Prostate gland (tissue), 2 donors: Measurements from ENCODE around the gene DNAJC27. TPM values are rescaled to one million over a fixed set of nuclear protein-coding genes. Genes with fewer than 3 reads are reported as not detected.
"Not testable (repeated sequence)": the region's sequence is repeated elsewhere in the genome, so short reads cannot be mapped to it uniquely, and the experiment has no call there.

Experiments used
- DNase-seq: peaks from one replicate; pipeline ENCODE4 v3.0.0-alpha.2; 2019; ENCODE audit warnings: low spot score
- H3K27ac ChIP-seq, 2 donors: fragments of 200-600 bp; sonication (generic); 2 replicates each; pipeline ENCODE4 v1.5.1; 2017 to 2019
- H3K27me3 ChIP-seq: fragments of 200-600 bp; sonication (generic); replicated peaks from 2 replicates; pipeline ENCODE4 v1.5.1; 2019; ENCODE audit not compliant: insufficient read depth
- H3K36me3 ChIP-seq, 2 donors: fragments of 200-600 bp; sonication (generic); 1 replicate in 1 of 2; 2 replicates in 1 of 2; pipeline versions ENCODE4 v1.5.1 to v1.8.1; 2017 to 2019
- H3K4me1 ChIP-seq: fragments of 200-600 bp; sonication (generic); replicated peaks from 2 replicates; pipeline ENCODE4 v1.5.1; 2019
- H3K4me3 ChIP-seq, 2 donors: fragments of 200-600 bp; sonication (generic); 2 replicates each; pipeline ENCODE4 v1.5.1; 2017 to 2019
- H3K9me3 ChIP-seq: fragments of 200-600 bp; sonication (generic); 2 replicates; pipeline ENCODE4 v1.5.1; 2017
- CTCF ChIP-seq, 4 experiments: fragments of 200-600 bp in 2 of 4; fragments of 450-650 bp in 2 of 4; sonication (generic) in 2 of 4; IDR thresholded peaks; 1 replicate in 3 of 4; 2 replicates in 1 of 4; pipeline ENCODE4 v1.5.1; 2016 to 2019; ENCODE audit warnings: antibody characterized with exemption in 4 of 4, mild to moderate bottlenecking in 2 of 4, moderate library complexity in 2 of 4
- POLR2A ChIP-seq: fragments of 450-650 bp; IDR thresholded peaks from one replicate; pipeline ENCODE4 v1.6.1; 2016; ENCODE audit warnings: antibody characterized with exemption, mild to moderate bottlenecking
- POLR2AphosphoS5 ChIP-seq: sonication (generic); formaldehyde crosslinking; IDR thresholded peaks from one replicate; pipeline ENCODE4 v1.6.1; 2017; ENCODE audit warnings: antibody characterized with exemption
- WGBS: methylation state at CpG from one replicate; pipeline ENCODE4 v1.1.5; 2018; 5-methylcytosine and 5-hydroxymethylcytosine counted together
- intact Hi-C: fragments of 100-400 bp; cut with DNase I; formaldehyde crosslinking; loops from one replicate; pipeline ENCODE4 v1.14.2; 2022
- total RNA-seq, 2 donors: library from RNA; depleted of rRNA; stranded (reverse); fragments of >200 nt; gene quantifications; one replicate each; pipeline ENCODE4 v1.1.0, GENCODE V29; 2016

The DNAJC27 gene
- 1 to 10 TPM; 3.0 to 9.2 TPM for total RNA-seq

DNA sequence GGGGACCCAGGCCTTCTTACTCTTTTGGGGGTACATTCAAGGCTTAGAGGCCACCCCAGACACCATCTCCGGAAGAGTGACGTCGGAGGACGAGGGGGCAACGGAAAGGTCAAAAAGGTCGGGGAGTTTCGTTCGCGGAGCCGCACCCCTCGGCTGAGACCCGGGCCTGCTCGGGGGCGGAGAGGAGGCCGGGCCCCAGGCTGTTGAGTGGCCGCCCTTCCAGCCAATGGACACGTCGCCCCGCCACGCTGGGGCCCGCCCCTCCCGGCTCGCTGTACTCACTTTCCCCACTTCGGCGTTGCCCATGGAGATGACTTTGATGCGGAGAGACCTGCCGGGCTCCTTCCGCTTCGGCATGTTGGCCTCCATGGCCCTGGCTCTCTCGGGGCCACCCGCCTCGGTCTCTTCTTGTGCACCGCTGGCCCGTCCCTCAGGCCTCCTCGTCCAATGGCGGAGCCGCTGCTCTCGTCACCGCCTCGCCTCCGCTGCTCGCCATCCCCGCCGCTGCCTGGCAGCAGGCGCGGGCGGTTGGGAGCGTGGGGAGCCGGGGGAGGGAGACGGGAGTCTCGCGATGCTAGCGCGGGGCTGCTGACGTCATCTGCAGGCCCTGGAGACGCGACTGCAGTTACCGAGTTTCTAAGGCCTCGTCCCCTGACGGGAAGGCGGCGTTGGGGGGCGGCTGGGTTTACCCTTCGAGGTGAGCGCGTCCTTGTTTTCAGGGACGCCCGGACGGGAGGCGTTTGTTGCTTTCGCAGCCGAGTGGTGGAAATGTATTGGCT lies at the start of gene DNAJC27:
TSS of gene DNAJC27 (minus strand) at position 420 of the 779 bp plus-strand sequence. CDS start at position 369, 51 bp downstream.
- no peak for TF ChIP-seq POLR2AphosphoS5
- TF ChIP-seq CTCF (IDR thresholded peaks at IDR 0.05), result peak in 1 of 4 experiments; percentile 32
- TF ChIP-seq POLR2A, result peak; percentile 97
- H3K9me3 ChIP-seq, result no peaks in the 10 kb centered on the region
- no peaks in the 10 kb centered on the region for H3K27me3 ChIP-seq
- peak within 1 kb of the TSS; percentile 96 to 100 for H3K27ac ChIP-seq
- intact Hi-C loops, result loop anchor here (2.0 to 10.0 kb wide), 3 partner anchors 71 to 223 kb away; partner anchors contain the start of gene EFR3B
- DNase-seq, result peak; percentile 97
- H3K36me3 ChIP-seq, result no peaks in the 10 kb centered on the region
- no peaks in the 10 kb centered on the region for H3K4me1 ChIP-seq
- under 1% methylated on average over 66 of the region's 72 CpGs for WGBS
- peak within 1 kb of the TSS; percentile 55 to 86 for H3K4me3 ChIP-seq

DNA sequence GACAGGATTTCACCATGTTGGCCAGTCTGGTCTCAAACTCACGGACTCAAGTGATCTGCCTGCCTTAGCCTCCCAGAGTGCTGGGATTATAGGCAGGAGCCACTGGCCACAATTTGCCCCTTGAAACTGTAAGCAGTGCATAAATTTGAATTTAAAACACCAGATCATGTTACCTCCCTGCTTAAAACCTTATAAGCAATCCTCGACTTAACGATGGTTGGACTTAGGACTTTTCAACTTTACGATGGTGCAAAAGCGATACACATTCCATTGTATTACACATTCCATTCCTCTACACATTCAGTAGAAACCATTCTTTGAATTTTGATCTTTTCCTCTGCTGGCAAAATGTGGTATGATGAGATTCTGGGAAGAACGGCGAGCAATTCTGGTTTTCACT lies 46.9 kb upstream of the DNAJC27 start:
- no peak for TF ChIP-seq CTCF (IDR thresholded peaks at IDR 0.05)
- TF ChIP-seq POLR2A, result no peak
- no peak for TF ChIP-seq POLR2AphosphoS5
- H3K9me3 ChIP-seq, result no peaks in the 10 kb centered on the region
- DNase-seq, result no peak
- 66% methylated on average over 7 of the region's 7 CpGs for WGBS
- H3K36me3 ChIP-seq, result no peaks in the 10 kb centered on the region
- intact Hi-C loops, result no loop called here
- H3K27ac ChIP-seq, result no peak overlapping the region
- no peak overlapping the region for H3K4me3 ChIP-seq
- H3K27me3 ChIP-seq, result no peaks in the 10 kb centered on the region
- H3K4me1 ChIP-seq, result no peaks in the 10 kb centered on the region

DNA sequence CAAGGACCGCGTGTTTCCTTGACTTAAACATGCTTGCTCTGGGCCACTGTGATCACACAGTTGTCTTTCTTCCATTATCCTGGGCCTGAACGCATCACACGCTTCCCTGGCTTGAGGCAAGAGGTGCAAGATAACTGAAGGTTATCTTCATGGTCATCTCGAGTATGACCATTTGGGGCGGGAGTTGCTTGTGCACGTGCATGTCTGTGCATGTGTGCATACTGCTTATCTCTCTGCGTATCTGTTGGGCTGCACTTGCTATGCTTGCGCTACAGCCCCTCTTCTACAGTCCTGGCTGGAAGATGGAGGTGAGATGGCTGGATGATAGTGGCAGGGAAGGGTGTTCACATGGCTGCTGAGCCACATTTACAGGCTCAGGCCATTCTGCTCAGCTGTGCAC lies 42.9 kb upstream of the DNAJC27 start:
- DNase-seq, result no peak
- no peaks in the 10 kb centered on the region for H3K27me3 ChIP-seq
- no peaks in the 10 kb centered on the region for H3K36me3 ChIP-seq
- no peak overlapping the region for H3K27ac ChIP-seq
- no peaks in the 10 kb centered on the region for H3K4me1 ChIP-seq
- no peaks in the 10 kb centered on the region for H3K9me3 ChIP-seq
- intact Hi-C loops, result no loop called here
- 69% methylated on average over 9 of the region's 9 CpGs for WGBS
- no peak overlapping the region for H3K4me3 ChIP-seq
- TF ChIP-seq CTCF (IDR thresholded peaks at IDR 0.05), result no peak
- no peak for TF ChIP-seq POLR2AphosphoS5
- TF ChIP-seq POLR2A, result no peak

DNA sequence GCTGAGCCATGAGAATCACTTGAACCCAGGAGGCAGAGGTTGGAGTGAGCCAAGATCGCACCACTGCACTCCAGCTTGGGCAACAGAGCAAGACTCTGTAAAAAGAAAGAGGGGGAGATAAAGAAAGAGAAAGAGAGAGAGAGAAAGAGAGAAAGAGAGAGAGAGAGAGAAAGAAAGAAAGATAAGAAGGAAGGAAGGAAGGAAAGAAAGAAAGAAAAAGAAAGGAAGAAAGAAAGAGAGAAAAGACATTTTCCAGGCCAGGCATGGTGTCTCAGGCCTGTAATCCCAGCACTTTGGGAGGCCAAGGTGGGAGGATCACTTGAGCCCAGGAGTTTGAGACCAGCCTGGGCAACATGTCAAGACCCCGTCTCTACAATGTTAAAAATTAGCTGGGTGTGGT lies 39.6 kb upstream of the DNAJC27 start:
- WGBS, result 100% methylated on average over 2 of the region's 2 CpGs
- H3K27me3 ChIP-seq, H3K4me1 ChIP-seq, DNase-seq, H3K9me3 ChIP-seq, H3K4me3 ChIP-seq, intact Hi-C loops, H3K36me3 ChIP-seq, H3K27ac ChIP-seq: not testable (repeated sequence)

DNA sequence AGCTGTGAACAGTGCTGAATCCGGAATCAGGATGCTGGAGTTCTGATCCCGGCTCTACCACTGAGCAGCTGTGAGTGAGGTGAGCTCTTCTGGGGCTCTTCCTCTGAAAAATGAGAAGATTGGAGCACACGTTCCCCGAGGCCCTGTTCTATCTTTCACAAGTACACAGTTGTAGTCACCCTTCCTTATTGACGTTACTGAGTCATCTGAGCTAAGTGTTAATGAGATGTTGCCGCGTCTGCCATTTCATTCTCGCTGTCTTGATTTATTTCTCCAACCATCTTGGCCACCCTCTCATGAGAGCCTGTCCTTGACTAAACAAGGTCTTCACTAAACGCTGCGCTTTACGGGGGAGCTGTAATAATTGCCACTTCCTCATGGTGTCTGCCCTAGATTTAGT lies 38.2 kb upstream of the DNAJC27 start:
- Histone ChIP-seq H3K36me3 (no peaks in the 10 kb centered on the region), H3K27ac (no peak overlapping the region), H3K9me3 (no peaks in the 10 kb centered on the region), H3K4me1 (no peaks in the 10 kb centered on the region), H3K4me3 (no peak overlapping the region), H3K27me3 (no peaks in the 10 kb centered on the region)
- WGBS, result 63% methylated on average over 11 of the region's 11 CpGs
- TF ChIP-seq CTCF (IDR thresholded peaks at IDR 0.05) (no peak), POLR2AphosphoS5 (no peak), POLR2A (no peak)
- intact Hi-C loops, result no loop called here
- no peak for DNase-seq
